K562 (cell line): ENCODE measurements around the gene HPRT1. TPM values are rescaled to one million over a fixed set of nuclear protein-coding genes. Genes with fewer than 3 reads are reported as not detected.
A peak's percentile ranks its signal among the peaks of the same experiment; 100 is the strongest.

Experiments used
- ATAC-seq: fragments of 200-7000 bp; cut with Tn5 transposase; 3 replicates; pipeline ENCODE4 v1.9.1; 2020; ENCODE audit warnings: moderate library complexity
- BruUV-seq: library from RNA; stranded (reverse); fragments of 400-500 nt; replicated peaks from 2 replicates; lab custom pipeline; 2021; lab: Mats Ljungman, UMichigan
- CTCF ChIA-PET: fragments of 300-600 bp; formaldehyde crosslinking; extraction: SDS; loops from one replicate; lab custom pipeline; 2021; ENCODE audit warnings: low intra/inter-chr PET ratio; lab: Yijun Ruan, JAX
- POLR2A ChIA-PET: fragments of 300-600, 350-650 bp; sonication (Branson Sonifier 250); formaldehyde crosslinking; extraction: SDS; loops from one replicate; lab custom pipeline; 2021; ENCODE audit warnings: antibody characterized with exemption, inconsistent platforms; lab: Yijun Ruan, JAX
- DNase-seq, 4 experiments: peaks; one replicate each; pipeline versions ENCODE4 v3.0.0 to v3.0.0-alpha.2; 2011 to 2018; ENCODE audit warnings: low spot score in 3 of 4, mixed read lengths in 3 of 4; ENCODE audit errors: extremely low read depth in 1 of 4
- FAIRE-seq: peaks from 2 replicates; lab custom pipeline; 2011; peaks lifted over from hg19 to GRCh38; lab: Jason Lieb, UNC
- H2AFZ ChIP-seq: 2 replicates; pipeline ENCODE4 v1.6.0; 2011; ENCODE audit warnings: low read depth, low read length, control low read depth, inconsistent platforms
- H3K27ac ChIP-seq: fragments of 200-600 bp; 3 replicates; pipeline ENCODE4 v1.8.0; 2011; ENCODE audit warnings: low read depth, mild to moderate bottlenecking, control low read depth, inconsistent platforms, low read length, moderate library complexity, mixed read lengths; ENCODE audit errors: extremely low read depth
- H3K27me3 ChIP-seq, 2 experiments: fragments of 300-600 bp in 1 of 2; 2 replicates in 1 of 2; 3 replicates in 1 of 2; pipeline versions ENCODE4 v1.6.0 to v1.8.0; 2011; ENCODE audit warnings: inconsistent platforms in 2 of 2, low read length in 2 of 2, mild to moderate bottlenecking in 1 of 2, mixed read lengths in 1 of 2, moderate library complexity in 1 of 2; ENCODE audit not compliant: control insufficient read depth in 2 of 2, insufficient read depth in 2 of 2
- H3K36me3 ChIP-seq: fragments of 300-600 bp; 3 replicates; pipeline ENCODE4 v1.8.0; 2011; ENCODE audit warnings: mild to moderate bottlenecking, low read length, inconsistent platforms; ENCODE audit not compliant: control insufficient read depth, insufficient read depth
- H3K4me1 ChIP-seq, 2 experiments: fragments of 200-600 bp in 1 of 2; replicated peaks in 1 of 2; 2 replicates in 1 of 2; 3 replicates in 1 of 2; pipeline versions ENCODE4 v1.5.1 to v1.8.0; 2011; ENCODE audit warnings: inconsistent platforms in 2 of 2, low read length in 2 of 2, mild to moderate bottlenecking in 1 of 2, mixed read lengths in 1 of 2, moderate library complexity in 1 of 2; ENCODE audit not compliant: control insufficient read depth in 2 of 2, insufficient read depth in 2 of 2
- H3K4me2 ChIP-seq: 2 replicates; pipeline ENCODE4 v1.6.1; 2011; ENCODE audit warnings: low read length, control low read depth, inconsistent platforms, mixed read lengths; ENCODE audit not compliant: insufficient read depth
- H3K4me3 ChIP-seq: fragments of 200-600 bp; sonication (generic), shearing (Covaris generic); 2 replicates; pipeline ENCODE4 v1.5.1; 2016; ENCODE audit warnings: control low read depth, inconsistent platforms
- H3K79me2 ChIP-seq: fragments of 200-600 bp; 3 replicates; pipeline ENCODE4 v1.8.0; 2011; ENCODE audit warnings: low read length, inconsistent platforms; ENCODE audit not compliant: control insufficient read depth, insufficient read depth
- H3K9ac ChIP-seq, 2 experiments: 2 replicates each; pipeline versions ENCODE4 v1.6.0 to v1.6.1; 2011; ENCODE audit warnings: low read depth in 2 of 2, low read length in 2 of 2, control low read depth in 1 of 2, inconsistent platforms in 1 of 2, mild to moderate bottlenecking in 1 of 2, mixed read lengths in 1 of 2; ENCODE audit not compliant: insufficient read depth in 1 of 2
- H3K9me1 ChIP-seq: one replicate; pipeline ENCODE4 v1.6.0; 2011; ENCODE audit warnings: inconsistent platforms, mild to moderate bottlenecking, low read length, moderate library complexity; ENCODE audit not compliant: control insufficient read depth, insufficient read depth
- H3K9me3 ChIP-seq: replicated peaks from 2 replicates; pipeline ENCODE4 v1.5.1; 2011; ENCODE audit warnings: low read depth, low read length, inconsistent platforms; ENCODE audit not compliant: control insufficient read depth, insufficient read depth
- H4K20me1 ChIP-seq: replicated peaks from 2 replicates; pipeline ENCODE4 v1.6.1; 2011; ENCODE audit warnings: low read length, inconsistent platforms, mixed read lengths; ENCODE audit not compliant: control insufficient read depth, insufficient read depth
- CBFA2T3 ChIP-seq: fragments of 450-650 bp; IDR thresholded peaks from 2 replicates; pipeline ENCODE4 v1.6.1; 2017
- FOXJ2 ChIP-seq: fragments of 200-800 bp; sonication (Bioruptor generic); IDR thresholded peaks from 2 replicates; pipeline ENCODE4 v1.6.1; 2016; ENCODE audit warnings: missing genetic modification characterization, missing compliant biosample characterization
- GABPB1 ChIP-seq: sonication (generic); formaldehyde crosslinking; IDR thresholded peaks from 2 replicates; pipeline ENCODE4 v1.8.0; 2022; ENCODE audit warnings: mild to moderate bottlenecking, missing genetic modification reagents
- MAFG ChIP-seq: fragments of 450-650 bp; conservative IDR thresholded peaks from 2 replicates; pipeline ENCODE4 v1.6.1; 2016; ENCODE audit warnings: missing genetic modification characterization, missing compliant biosample characterization
- MCM7 ChIP-seq, 2 experiments: fragments of 450-650 bp; IDR thresholded peaks; 2 replicates each; pipeline ENCODE4 v1.6.1; 2016 to 2018
- POLR3G ChIP-seq: IDR thresholded peaks from 2 replicates; pipeline ENCODE4 v1.6.1; 2011; ENCODE audit not compliant: insufficient read length, insufficient replicate concordance; ENCODE audit errors: extremely low read depth
- RB1 ChIP-seq: fragments of 450-650 bp; IDR thresholded peaks from 2 replicates; pipeline ENCODE4 v1.6.1; 2017; ENCODE audit warnings: low read depth, mild to moderate bottlenecking
- RCOR1 ChIP-seq, 2 experiments: IDR thresholded peaks; 2 replicates each; pipeline ENCODE4 v1.6.1; 2012; ENCODE audit warnings: low read depth in 2 of 2, low read length in 2 of 2, borderline replicate concordance in 1 of 2, improper control_type of control experiment in 1 of 2
- SMARCC2 ChIP-seq: fragments of 450-650 bp; IDR thresholded peaks from 2 replicates; pipeline ENCODE4 v1.6.1; 2017; ENCODE audit warnings: antibody characterized with exemption, moderate library complexity, mild to moderate bottlenecking, low read depth
- TCF7L2 ChIP-seq: fragments of 150-350 bp; IDR thresholded peaks from 2 replicates; pipeline ENCODE4 v1.6.1; 2016; ENCODE audit warnings: low read depth, mild to moderate bottlenecking, low read length, moderate library complexity
- ZNF224 ChIP-seq: sonication (generic); formaldehyde crosslinking; IDR thresholded peaks from 2 replicates; pipeline ENCODE4 v1.8.0; 2022; ENCODE audit warnings: mild to moderate bottlenecking, missing genetic modification reagents
- ZNF561 ChIP-seq: fragments of 450-650 bp; formaldehyde crosslinking; conservative IDR thresholded peaks from 2 replicates; pipeline ENCODE4 v1.4.0; 2020; ENCODE audit warnings: mild to moderate bottlenecking, moderate library complexity
- WGBS: fragments of 100-300 bp; shearing (Covaris generic); methylation state at CpG from one replicate; pipeline ENCODE4 v1.1.6; 2016; ENCODE audit warnings: low coverage, mixed read lengths; ENCODE audit not compliant: insufficient coverage; ENCODE audit errors: missing lambda C conversion rate; 5-methylcytosine and 5-hydroxymethylcytosine counted together
- in situ Hi-C: fragments of 300-500 bp; cut with MboI; formaldehyde crosslinking; loops from 4 replicates; pipeline ENCODE4 v1.15.0; 2018; ENCODE audit warnings: inconsistent platforms, mixed read lengths
- intact Hi-C: fragments of 100-400 bp; cut with micrococcal nuclease; formaldehyde crosslinking; loops from 2 replicates; pipeline ENCODE4 v1.14.2; 2022
- polyA plus RNA-seq, 8 experiments: library from polyadenylated mRNA; depleted of rRNA in 4 of 8; stranded (reverse) in 5 of 8; unstranded in 3 of 8; fragments of >200 nt; fragmentation: Nextera tagmentation in 2 of 8; fragmentation: Illumina TruSeq in 1 of 8; extraction: Ambion mirVana in 2 of 8; extraction: Trizol in 1 of 8; gene quantifications; 2 replicates each; pipeline versions ENCODE4 v1.2.1 to v1.2.3, GENCODE V29; 2011 to 2014; ENCODE audit warnings: inconsistent platforms in 1 of 8, missing spikeins in 1 of 8
- total RNA-seq, 7 experiments: library from RNA; depleted of rRNA in 6 of 7; stranded (reverse); fragments of >200 nt in 6 of 7; fragmentation: Illumina TruSeq in 2 of 7; extraction: Trizol in 2 of 7; gene quantifications; 2 replicates each; pipeline versions ENCODE4 v1.2.1 to v1.2.3, GENCODE V29; 2011 to 2021; ENCODE audit warnings: low replicate concordance in 1 of 7
- TF ChIP-seq, protein P1 (sequence below), 3 experiments: fragments of 200-800 bp in 1 of 3; sonication (Bioruptor generic) in 1 of 3; sonication (generic) in 1 of 3; formaldehyde crosslinking in 1 of 3; IDR thresholded peaks; 2 replicates each; pipeline versions ENCODE4 v1.6.1 to v1.8.0; 2016 to 2022; ENCODE audit warnings: mild to moderate bottlenecking in 2 of 3, missing compliant biosample characterization in 2 of 3, missing genetic modification characterization in 2 of 3, missing genetic modification reagents in 1 of 3
- TF ChIP-seq, protein P2 (sequence below): fragments of 250-450 bp; sonication (Bioruptor Pico); IDR thresholded peaks from 2 replicates; pipeline ENCODE4 v1.8.0; 2021; ENCODE audit warnings: mild to moderate bottlenecking, moderate library complexity
- TF ChIP-seq, protein P3 (sequence below), 2 experiments: fragments of 450-650 bp; IDR thresholded peaks; 2 replicates each; pipeline ENCODE4 v1.6.1; 2016
- TF ChIP-seq, protein P4 (sequence below): sonication (generic); IDR thresholded peaks from 2 replicates; pipeline ENCODE4 v1.6.1; 2016

HPRT1 gene
- total and polyA plus RNA-seq, 9 of the 15 experiments (the other 6 are each of a cell fraction or from before 2014, with no cell fraction given) = 24.4 to 158 (median 104) TPM

DNA sequence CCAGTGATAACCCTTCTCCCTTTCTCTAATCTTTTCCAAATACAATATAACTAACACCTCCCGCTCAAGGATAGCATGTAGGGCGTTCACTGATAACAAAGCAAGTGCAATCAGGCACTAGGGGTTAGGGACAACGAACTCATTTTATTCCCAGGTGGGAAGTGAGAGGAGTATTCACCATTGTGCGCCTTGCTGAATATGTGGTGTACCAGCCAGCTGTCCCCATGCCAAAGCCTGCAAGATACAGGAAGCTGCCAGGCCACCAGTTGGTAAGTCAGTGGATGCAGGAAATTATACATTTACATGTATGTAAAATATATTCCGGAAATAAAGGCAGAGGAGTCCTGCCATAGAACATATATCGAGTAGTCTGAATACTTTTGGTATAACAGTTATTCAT, 6.3 kb upstream of the HPRT1 start:
- TF ChIP-seq, protein P1, sequence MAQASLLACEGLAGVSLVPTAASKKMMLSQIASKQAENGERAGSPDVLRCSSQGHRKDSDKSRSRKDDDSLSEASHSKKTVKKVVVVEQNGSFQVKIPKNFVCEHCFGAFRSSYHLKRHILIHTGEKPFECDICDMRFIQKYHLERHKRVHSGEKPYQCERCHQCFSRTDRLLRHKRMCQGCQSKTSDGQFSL (CRISPR knock-in tag; IDR thresholded peaks at IDR 0.05) = no peak
- TF ChIP-seq, protein P1 (tag; IDR thresholded peaks at IDR 0.05) = no peak
- TF ChIP-seq, protein P2, sequence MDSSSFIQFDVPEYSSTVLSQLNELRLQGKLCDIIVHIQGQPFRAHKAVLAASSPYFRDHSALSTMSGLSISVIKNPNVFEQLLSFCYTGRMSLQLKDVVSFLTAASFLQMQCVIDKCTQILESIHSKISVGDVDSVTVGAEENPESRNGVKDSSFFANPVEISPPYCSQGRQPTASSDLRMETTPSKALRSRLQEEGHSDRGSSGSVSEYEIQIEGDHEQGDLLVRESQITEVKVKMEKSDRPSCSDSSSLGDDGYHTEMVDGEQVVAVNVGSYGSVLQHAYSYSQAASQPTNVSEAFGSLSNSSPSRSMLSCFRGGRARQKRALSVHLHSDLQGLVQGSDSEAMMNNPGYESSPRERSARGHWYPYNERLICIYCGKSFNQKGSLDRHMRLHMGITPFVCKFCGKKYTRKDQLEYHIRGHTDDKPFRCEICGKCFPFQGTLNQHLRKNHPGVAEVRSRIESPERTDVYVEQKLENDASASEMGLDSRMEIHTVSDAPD (CRISPR knock-in tag) = no peak
- TF ChIP-seq, protein P3, sequence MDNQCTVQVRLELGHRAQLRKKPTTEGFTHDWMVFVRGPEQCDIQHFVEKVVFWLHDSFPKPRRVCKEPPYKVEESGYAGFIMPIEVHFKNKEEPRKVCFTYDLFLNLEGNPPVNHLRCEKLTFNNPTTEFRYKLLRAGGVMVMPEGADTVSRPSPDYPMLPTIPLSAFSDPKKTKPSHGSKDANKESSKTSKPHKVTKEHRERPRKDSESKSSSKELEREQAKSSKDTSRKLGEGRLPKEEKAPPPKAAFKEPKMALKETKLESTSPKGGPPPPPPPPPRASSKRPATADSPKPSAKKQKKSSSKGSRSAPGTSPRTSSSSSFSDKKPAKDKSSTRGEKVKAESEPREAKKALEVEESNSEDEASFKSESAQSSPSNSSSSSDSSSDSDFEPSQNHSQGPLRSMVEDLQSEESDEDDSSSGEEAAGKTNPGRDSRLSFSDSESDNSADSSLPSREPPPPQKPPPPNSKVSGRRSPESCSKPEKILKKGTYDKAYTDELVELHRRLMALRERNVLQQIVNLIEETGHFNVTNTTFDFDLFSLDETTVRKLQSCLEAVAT (IDR thresholded peaks at IDR 0.05) = no peak
- no peak for TF ChIP-seq MCM7 (IDR thresholded peaks at IDR 0.05)
- TF ChIP-seq, protein P4, sequence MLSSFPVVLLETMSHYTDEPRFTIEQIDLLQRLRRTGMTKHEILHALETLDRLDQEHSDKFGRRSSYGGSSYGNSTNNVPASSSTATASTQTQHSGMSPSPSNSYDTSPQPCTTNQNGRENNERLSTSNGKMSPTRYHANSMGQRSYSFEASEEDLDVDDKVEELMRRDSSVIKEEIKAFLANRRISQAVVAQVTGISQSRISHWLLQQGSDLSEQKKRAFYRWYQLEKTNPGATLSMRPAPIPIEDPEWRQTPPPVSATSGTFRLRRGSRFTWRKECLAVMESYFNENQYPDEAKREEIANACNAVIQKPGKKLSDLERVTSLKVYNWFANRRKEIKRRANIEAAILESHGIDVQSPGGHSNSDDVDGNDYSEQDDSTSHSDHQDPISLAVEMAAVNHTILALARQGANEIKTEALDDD = peak; percentile 67; the same call in 1 of the 2 replicates
- TF ChIP-seq GABPB1 = no peak
- no peak for TF ChIP-seq FOXJ2 (tag)
- no peak for TF ChIP-seq ZNF561 (CRISPR knock-in tag)
- no peak for TF ChIP-seq POLR3G
- no peak for TF ChIP-seq TCF7L2
- 0 out of 4 replicates have a peak, but pooled peaks of 1 of the 2 experiments have one; percentile 30 for TF ChIP-seq RCOR1 (IDR thresholded peaks at IDR 0.05; ENCODE audit: borderline replicate concordance in 1 of 2, low read depth in 2 of 2, low read length in 2 of 2)
- TF ChIP-seq CBFA2T3 = peak; percentile 27; the same call in 1 of the 2 replicates
- TF ChIP-seq SMARCC2 = no peak
- TF ChIP-seq ZNF224 = no peak
- no peak for TF ChIP-seq MAFG (tag)
- no peak for TF ChIP-seq RB1
- POLR2A ChIA-PET = no interaction called here
- H3K4me3 ChIP-seq = no peak overlapping the region
- H3K27ac ChIP-seq = no peak overlapping the region
- no peaks in the 10 kb centered on the region for H3K27me3 ChIP-seq
- peaks cover 10 to 12% of the 10 kb centered on the region in 2 experiments; a peak in 4 of 5 replicates for H3K4me1 ChIP-seq
- WGBS = 39% methylated on average over 6 of the region's 6 CpGs
- no peaks in the 10 kb centered on the region for H3K79me2 ChIP-seq
- H3K9me3 ChIP-seq = no peaks in the 10 kb centered on the region
- H2AFZ ChIP-seq = no peak overlapping the region
- DNase-seq = peak in 1 of 4 experiments; percentile 6
- no peak overlapping the region for H3K9ac ChIP-seq
- in situ Hi-C loops = no loop called here
- intact Hi-C loops = no loop called here
- H4K20me1 ChIP-seq = no peaks in the 10 kb centered on the region
- FAIRE-seq = no peak
- H3K36me3 ChIP-seq = no peaks in the 10 kb centered on the region
- BruUV-seq = no TSS peak
- CTCF ChIA-PET = no interaction called here
- peak; percentile 20; the same call in 1 of the 3 replicates for ATAC-seq
- H3K9me1 ChIP-seq = no peaks in the 10 kb centered on the region
- H3K4me2 ChIP-seq = no peak overlapping the region
